CD4-positive, alpha-beta T cell treated with Interleukin-12 subunit alpha and Interleukin-12 subunit beta, for 1 hour (primary cell): ENCODE results near the gene OR2Z1.
"Not testable (repeated sequence)": the region's sequence is repeated elsewhere in the genome, so short reads cannot be mapped to it uniquely, and the experiment has no call there.

Experiments
- DNase-seq: peaks from one replicate; pipeline ENCODE4 v3.0.0-alpha.2; 2020

OR2Z1 gene

GRCh38 chr19:8705304-8705703, 16.1 kb upstream of the OR2Z1 start:
- not testable (repeated sequence) for DNase-seq

DNA sequence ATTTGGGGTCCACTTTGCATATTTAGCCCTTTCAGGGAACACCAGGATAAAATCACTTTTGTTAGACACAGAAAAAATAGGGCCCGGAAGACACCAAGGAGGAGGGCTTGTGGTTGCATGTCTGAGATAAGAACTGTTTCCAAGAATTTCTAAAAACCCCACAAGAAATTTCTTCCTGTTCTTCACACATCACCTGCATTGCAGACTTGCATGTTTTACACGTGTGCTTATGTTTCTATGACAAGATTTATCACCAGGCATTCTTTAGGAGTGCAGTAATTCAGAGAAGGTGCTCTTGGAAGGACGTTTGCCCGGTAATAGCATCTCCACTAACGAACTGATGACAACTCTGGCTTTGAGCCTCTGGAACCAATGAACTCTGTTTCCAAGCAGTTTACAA, 15.7 kb upstream of the OR2Z1 start:
- peak; percentile 12 for DNase-seq

- not testable (repeated sequence) for DNase-seq
These were observed 11.1 kb upstream of the OR2Z1 start for GRCh38 chr19:8710337-8710736.

- no peak for DNase-seq
These were observed 598 bp downstream of the OR2Z1 start for GRCh38 chr19:8722032-8722431.

DNA sequence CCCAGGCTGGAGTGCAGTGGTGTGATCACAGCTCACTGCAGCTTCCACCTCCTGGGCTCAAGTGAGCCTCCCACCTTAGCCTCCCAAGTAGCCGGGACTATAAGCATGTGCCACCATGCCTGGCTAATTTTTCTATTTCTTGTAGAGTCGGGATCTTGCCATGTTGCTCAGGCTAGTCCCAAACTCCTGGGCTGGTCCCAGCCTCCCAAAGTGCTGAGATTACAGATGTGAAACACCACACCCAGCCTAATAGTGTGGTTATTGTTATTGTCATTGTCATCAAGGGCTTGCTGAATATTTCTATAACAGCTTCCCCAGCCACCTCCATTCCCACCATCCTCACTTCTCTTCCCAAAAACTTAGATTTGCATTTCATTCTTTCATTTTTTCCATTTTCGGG, 2.8 kb downstream of the OR2Z1 start:
- DNase-seq: no peak

- DNase-seq: no peak
These were observed 10.2 kb downstream of the OR2Z1 start for GRCh38 chr19:8731428-8732169.

- DNase-seq: no peak
These were observed 16.9 kb downstream of the OR2Z1 start for GRCh38 chr19:8738377-8738776.

GRCh38 chr19:8739291-8740065, 18.0 kb downstream of the OR2Z1 start:
- not testable (repeated sequence) for DNase-seq

GRCh38 chr19:8767257-8767656, 45.8 kb downstream of the OR2Z1 start:
- DNase-seq: not testable (repeated sequence)

- not testable (repeated sequence) for DNase-seq
These were observed 47.8 kb downstream of the OR2Z1 start for GRCh38 chr19:8769265-8769664.

GRCh38 chr19:8773587-8773986, 52.2 kb downstream of the OR2Z1 start:
- not testable (repeated sequence) for DNase-seq
